ENCODE measurements around the gene EXOC3L4. TPM values are rescaled to one million over a fixed set of nuclear protein-coding genes. Genes with fewer than 3 reads are reported as not detected.

EXOC3L4 gene
- total and polyA plus RNA-seq, 9 of the 15 experiments (the other 6 are each of a cell fraction or from before 2014, with no cell fraction given): 0.10 to 6.7 (median 0.98) TPM; not detected in 1

DNA sequence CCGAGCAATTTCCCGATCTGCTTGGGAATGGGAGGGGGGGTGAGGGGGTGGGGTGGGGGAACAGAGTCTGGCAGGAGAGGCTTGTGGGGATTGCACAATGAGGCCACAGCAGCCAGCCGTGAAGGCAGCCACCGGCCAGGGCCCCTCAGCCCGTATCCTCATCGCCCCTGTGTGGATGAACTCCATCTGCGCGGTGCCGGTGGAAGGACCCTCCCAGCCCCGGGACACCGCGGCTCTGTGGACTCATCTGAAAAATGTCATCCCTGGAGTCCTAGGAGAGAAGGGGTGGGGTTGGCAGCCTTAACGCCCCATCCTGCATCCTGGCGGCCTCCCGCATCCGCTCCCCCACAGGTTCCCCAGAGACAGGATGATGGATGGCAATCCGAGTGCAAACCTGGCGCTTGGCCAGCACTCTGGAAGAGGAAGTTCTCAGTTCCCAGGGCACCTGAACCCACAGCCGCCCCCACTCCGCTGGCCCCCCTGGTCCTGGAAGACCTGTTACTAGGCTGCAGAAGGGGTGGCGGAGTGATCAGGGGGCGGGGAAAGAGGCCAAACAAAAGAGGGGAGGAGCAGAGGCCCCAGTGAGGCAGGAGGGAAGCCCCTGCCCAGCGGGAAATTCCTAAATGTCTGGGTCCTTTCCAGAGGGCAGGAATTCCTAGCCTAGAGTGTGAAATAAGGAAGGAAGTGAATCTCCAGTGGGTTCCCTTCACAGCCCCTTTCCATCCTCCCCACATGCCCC is 27.5 kb downstream of the EXOC3L4 start (continued):
- TF ChIP-seq SAP30 (IDR thresholded peaks at IDR 0.05; ENCODE audit: borderline replicate concordance, insufficient read depth, low read depth, low read length, poor library complexity, severe bottlenecking) (no peak), ZBED1 (IDR thresholded peaks at IDR 0.05) (no peak), MYBL2 (IDR thresholded peaks at IDR 0.05; ENCODE audit: low read depth) (no peak), MYBL2 (CRISPR knock-in tag; IDR thresholded peaks at IDR 0.05; ENCODE audit: borderline replicate concordance) (no peak), SAFB (IDR thresholded peaks at IDR 0.05; ENCODE audit: borderline replicate concordance, low read depth, low read length) (no peak), MCM5 (IDR thresholded peaks at IDR 0.05; ENCODE audit: low read depth) (no peak), ZNF644 (tag; IDR thresholded peaks at IDR 0.05; ENCODE audit: low read depth) (no peak), LEF1 (IDR thresholded peaks at IDR 0.05) (peak; percentile 75), PHF20 (IDR thresholded peaks at IDR 0.05; ENCODE audit: partially characterized antibody) (no peak), SAFB2 (IDR thresholded peaks at IDR 0.05; ENCODE audit: borderline replicate concordance, low read depth, low read length, severe bottlenecking) (no peak), ZNF431 (CRISPR knock-in tag; IDR thresholded peaks at IDR 0.05) (no peak), CTBP1 (IDR thresholded peaks at IDR 0.05; ENCODE audit: borderline replicate concordance) (peak; percentile 99), ZNF133 (CRISPR knock-in tag; IDR thresholded peaks at IDR 0.05) (no peak), FOXM1 (IDR thresholded peaks at IDR 0.05; ENCODE audit: low read depth) (no peak), FOXM1 (CRISPR knock-in tag; IDR thresholded peaks at IDR 0.05; ENCODE audit: low read depth) (no peak), NCOA6 (IDR thresholded peaks at IDR 0.05) (no peak)
- TF ChIP-seq, protein P1, sequence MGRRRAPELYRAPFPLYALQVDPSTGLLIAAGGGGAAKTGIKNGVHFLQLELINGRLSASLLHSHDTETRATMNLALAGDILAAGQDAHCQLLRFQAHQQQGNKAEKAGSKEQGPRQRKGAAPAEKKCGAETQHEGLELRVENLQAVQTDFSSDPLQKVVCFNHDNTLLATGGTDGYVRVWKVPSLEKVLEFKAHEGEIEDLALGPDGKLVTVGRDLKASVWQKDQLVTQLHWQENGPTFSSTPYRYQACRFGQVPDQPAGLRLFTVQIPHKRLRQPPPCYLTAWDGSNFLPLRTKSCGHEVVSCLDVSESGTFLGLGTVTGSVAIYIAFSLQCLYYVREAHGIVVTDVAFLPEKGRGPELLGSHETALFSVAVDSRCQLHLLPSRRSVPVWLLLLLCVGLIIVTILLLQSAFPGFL (CRISPR knock-in tag; IDR thresholded peaks at IDR 0.05): no peak
- TF ChIP-seq, protein P2, sequence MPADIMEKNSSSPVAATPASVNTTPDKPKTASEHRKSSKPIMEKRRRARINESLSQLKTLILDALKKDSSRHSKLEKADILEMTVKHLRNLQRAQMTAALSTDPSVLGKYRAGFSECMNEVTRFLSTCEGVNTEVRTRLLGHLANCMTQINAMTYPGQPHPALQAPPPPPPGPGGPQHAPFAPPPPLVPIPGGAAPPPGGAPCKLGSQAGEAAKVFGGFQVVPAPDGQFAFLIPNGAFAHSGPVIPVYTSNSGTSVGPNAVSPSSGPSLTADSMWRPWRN (IDR thresholded peaks at IDR 0.05; ENCODE audit: low read depth): no peak; the same call in 1 of the 2 replicates
- TF ChIP-seq, protein P3, sequence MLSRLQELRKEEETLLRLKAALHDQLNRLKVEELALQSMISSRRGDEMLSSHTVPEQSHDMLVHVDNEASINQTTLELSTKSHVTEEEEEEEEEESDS (CRISPR knock-in tag; IDR thresholded peaks at IDR 0.05): no peak
- TF ChIP-seq, protein P4, sequence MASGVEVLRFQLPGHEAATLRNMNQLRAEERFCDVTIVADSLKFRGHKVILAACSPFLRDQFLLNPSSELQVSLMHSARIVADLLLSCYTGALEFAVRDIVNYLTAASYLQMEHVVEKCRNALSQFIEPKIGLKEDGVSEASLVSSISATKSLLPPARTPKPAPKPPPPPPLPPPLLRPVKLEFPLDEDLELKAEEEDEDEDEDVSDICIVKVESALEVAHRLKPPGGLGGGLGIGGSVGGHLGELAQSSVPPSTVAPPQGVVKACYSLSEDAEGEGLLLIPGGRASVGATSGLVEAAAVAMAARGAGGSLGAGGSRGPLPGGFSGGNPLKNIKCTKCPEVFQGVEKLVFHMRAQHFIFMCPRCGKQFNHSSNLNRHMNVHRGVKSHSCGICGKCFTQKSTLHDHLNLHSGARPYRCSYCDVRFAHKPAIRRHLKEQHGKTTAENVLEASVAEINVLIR (CRISPR knock-in tag; IDR thresholded peaks at IDR 0.05): no peak
- TF ChIP-seq, protein P5, sequence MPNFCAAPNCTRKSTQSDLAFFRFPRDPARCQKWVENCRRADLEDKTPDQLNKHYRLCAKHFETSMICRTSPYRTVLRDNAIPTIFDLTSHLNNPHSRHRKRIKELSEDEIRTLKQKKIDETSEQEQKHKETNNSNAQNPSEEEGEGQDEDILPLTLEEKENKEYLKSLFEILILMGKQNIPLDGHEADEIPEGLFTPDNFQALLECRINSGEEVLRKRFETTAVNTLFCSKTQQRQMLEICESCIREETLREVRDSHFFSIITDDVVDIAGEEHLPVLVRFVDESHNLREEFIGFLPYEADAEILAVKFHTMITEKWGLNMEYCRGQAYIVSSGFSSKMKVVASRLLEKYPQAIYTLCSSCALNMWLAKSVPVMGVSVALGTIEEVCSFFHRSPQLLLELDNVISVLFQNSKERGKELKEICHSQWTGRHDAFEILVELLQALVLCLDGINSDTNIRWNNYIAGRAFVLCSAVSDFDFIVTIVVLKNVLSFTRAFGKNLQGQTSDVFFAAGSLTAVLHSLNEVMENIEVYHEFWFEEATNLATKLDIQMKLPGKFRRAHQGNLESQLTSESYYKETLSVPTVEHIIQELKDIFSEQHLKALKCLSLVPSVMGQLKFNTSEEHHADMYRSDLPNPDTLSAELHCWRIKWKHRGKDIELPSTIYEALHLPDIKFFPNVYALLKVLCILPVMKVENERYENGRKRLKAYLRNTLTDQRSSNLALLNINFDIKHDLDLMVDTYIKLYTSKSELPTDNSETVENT (CRISPR knock-in tag; IDR thresholded peaks at IDR 0.05): no peak
